Daoy (cell line): ENCODE results near the gene CEACAM1. TPM values are rescaled to one million over a fixed set of nuclear protein-coding genes. Genes with fewer than 3 reads are reported as not detected.
"Not testable (repeated sequence)": the region's sequence is repeated elsewhere in the genome, so short reads cannot be mapped to it uniquely, and the experiment has no call there.

ENCODE experiments used
- DNase-seq: peaks from one replicate; pipeline ENCODE4 v3.0.0-alpha.2; 2015; ENCODE audit warnings: low read depth
- total RNA-seq: library from RNA; depleted of rRNA; stranded (reverse); fragments of >200 nt; shearing (Covaris generic); gene quantifications from 2 replicates; pipeline ENCODE4 v1.2.3, GENCODE V29; 2014

CEACAM1 gene
- total RNA-seq, 1 experiment from 2014 or later: 0.17 TPM

GRCh38 chr19:42549067-42549466, 20.8 kb upstream of the CEACAM1 start:
- not testable (repeated sequence) for DNase-seq

GRCh38 chr19:42548552-42548951, 20.3 kb upstream of the CEACAM1 start:
- DNase-seq: no peak

DNA sequence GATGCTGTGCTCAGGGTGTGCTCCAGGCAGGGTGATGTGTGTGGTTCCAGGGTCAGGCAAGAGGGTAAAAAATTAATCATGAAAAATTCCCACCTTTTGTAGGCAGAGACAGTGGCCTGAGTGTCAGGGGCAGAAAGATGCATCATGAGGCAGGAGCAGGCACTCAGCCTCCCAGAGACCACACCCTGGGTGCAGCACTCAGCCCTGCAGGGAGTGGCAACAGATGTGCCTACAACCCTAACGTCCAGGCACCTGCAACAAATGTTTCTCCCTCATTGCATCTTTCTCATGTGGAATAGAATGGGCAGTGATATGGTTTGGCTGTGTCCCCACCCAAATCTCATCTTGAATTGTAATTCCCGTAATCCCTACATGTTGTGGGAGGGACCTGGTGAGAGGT, 19.6 kb upstream of the CEACAM1 start:
- DNase-seq: no peak

DNA sequence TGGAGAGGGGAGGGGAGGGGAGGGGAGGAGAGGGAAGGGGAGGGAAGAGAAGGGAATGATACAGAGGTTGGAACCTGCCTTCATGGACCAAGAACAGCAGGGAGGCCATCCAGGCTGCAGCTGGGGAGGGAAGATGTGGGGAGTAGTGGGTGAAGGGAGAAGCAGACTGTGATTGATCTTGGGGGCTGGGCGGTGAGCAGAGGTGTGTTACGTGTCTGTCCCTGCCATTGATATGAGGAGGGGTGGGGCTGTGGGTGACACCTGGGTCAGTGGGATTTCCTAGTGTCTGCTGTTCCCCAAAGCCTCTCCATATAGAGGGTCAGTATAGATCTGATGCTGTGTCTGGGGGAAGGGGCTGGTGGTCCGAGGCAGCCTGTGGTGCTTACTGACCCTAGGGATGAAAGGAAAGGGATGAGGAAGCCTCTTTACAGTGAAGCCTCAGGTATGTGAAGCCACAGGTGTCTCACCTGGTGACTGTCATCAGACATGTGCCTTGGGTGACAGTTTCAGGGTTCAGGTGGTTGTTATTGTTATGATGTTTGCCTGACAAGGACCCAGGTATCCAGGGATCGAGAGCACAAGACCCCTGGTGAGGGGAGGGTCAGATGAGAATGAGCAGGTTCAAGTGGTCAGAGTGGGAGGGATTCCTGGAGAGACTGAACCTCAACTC, 18.7 kb upstream of the CEACAM1 start:
- DNase-seq: no peak

GRCh38 chr19:42544146-42544545, 15.9 kb upstream of the CEACAM1 start:
- no peak for DNase-seq

- DNase-seq: no peak
Measured at GRCh38 chr19:42542791-42543190, 14.5 kb upstream of the CEACAM1 start.

DNA sequence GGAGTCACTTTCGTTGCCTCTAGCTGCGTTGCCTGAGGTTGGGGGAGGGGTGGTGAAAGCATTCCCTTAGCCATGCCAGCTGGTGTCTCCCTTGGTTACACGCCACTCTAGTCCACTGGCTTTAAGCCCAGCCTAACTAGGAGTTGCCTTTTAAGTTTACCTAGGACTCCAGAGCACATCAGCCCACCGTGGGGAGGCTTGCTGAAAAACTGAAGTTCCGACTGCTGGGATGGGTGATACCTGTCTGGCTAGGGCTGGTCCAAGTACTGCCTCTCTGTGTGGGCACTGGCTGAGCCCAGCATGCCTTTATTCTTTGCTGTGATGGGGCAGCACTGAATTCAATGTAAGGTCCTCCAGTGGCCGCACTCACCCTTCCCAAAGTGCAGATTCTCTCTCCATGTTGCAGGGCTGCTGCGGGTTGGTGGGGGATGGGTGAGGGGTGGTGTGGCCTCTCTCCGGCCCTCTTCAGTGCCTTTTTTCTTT, 11.8 kb upstream of the CEACAM1 start:
- no peak for DNase-seq

- DNase-seq: no peak
Measured at GRCh38 chr19:42538841-42539709, 10.8 kb upstream of the CEACAM1 start.

DNA sequence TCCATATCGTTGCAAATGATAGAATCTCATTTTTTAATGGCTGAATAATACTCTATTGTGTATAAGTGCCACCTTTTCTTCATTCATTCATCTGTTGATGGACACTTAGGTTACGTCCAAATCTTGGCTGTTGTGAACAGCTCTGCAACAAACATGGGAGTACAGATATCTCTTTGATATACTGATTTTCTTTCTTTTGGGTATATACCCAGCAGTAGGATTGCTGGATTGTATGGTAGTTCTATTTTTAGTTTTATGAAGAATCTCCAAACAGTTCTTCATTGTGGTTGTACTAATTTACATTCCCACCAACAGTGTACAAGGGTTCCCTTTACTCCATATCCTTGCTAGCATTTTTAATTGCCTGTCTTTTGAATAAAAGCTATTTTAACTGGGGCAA, 7.0 kb upstream of the CEACAM1 start:
- DNase-seq: not testable (repeated sequence)

DNA sequence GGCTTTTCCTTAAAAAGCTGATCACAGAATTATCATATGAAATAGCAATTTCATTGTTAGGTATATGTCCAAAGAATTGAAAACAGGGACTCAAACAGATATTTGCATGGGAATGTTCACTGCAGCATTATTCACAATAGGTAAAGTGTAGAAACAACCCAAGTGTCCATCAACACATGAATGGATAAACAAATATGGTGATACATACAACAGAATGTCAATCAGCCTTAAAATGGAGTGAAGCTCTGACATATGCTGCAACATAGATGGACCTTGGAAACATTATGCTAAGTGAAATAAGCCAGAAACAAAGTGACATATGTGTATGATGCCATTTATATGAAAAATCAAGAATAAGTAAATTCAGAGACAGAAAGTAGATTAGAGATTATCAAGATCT, 6.1 kb upstream of the CEACAM1 start:
- no peak for DNase-seq

GRCh38 chr19:42532891-42533290, 4.6 kb upstream of the CEACAM1 start:
- no peak for DNase-seq

GRCh38 chr19:42531313-42531712, 3.0 kb upstream of the CEACAM1 start:
- DNase-seq: no peak

DNA sequence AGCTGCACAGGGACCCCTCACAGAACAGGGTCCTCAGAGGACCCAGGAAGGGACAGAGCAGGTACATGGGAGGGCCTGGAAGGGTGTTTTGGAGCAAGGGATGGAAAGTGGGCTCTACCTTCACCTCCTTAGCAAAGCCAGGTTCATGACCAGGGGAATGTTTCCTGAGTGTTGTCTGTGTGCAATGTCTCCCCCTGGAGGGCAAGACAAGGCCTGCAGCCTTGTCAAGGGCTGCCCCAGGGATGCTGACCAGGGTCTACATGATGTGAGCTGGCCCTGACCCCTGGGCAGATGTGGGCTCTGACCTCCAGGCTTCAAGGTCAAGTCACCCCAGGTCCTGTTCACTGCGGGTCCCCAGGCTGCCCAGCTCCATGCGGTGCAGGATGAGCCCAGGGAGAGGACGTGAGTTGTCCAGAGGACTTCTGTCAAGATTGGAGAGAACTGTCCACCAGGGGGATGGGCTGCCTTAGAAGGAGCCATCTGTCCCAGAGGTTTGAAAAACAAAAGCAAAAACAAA, 1.0 kb upstream of the CEACAM1 start:
- DNase-seq: peak; percentile 70

DNA sequence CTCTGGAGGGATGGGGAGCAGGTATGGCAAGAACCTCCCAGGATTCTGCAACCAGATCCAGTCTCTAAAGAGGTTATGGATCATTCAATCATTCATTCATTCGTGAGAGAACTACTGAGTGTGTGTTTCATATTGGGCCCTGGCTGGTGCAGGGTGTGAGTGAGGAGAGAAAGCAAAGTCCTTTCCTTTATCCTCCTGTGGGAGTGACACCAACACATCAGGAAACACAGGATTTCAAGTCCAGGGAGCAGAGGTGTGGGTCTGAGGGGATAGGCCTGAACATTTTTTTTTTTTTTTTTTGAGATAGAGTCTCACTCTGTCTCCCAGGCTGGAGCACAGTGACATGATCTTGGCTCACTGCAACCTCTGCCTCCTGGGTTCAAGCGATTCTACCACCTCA, 3.3 kb downstream of the CEACAM1 start:
- DNase-seq: no peak

DNA sequence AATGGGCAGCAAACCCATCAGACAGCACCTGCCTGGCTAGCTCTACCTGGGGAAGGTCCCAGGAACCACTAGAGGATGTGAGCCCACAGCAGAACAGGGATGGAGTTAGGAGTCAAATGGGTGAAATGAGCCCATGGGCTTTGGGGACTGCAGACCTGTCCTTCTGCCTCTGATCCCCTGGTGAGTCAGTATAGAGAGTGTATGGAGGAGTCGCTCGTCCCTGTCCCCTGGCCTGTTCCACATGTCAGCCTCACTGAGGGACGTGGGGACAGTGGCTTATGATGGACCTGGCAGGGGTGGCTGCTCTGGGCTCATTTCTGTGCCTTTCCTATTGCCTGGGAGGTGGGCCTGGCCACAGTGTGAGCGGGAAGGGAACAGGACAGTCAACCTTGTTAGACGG, 4.0 kb downstream of the CEACAM1 start:
- DNase-seq: no peak

DNA sequence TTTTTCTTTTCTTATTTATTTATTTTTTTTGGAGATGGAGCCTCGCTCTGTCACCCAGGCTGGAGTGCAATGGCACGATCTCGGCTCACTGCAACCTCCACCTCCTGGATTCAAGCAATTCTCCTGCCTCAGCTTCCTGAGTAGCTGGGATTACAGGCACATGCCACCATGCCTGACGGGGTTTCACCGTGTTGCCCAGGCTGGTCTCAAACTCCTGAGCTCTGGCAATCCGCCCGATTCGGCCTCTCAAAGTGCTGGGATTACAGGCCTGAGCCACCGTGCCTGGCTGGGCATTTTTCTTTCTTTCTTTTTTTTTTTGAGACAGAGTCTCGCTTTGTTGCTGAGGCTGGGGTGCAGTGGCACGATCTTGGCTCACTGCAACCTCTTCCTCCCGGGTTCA, 6.0 kb downstream of the CEACAM1 start:
- not testable (repeated sequence) for DNase-seq

- no peak for DNase-seq
Measured at GRCh38 chr19:42521346-42522030, 6.8 kb downstream of the CEACAM1 start.

GRCh38 chr19:42519108-42519507, 9.2 kb downstream of the CEACAM1 start:
- DNase-seq: no peak

- no peak for DNase-seq
Measured at GRCh38 chr19:42516771-42517170, 11.5 kb downstream of the CEACAM1 start.

DNA sequence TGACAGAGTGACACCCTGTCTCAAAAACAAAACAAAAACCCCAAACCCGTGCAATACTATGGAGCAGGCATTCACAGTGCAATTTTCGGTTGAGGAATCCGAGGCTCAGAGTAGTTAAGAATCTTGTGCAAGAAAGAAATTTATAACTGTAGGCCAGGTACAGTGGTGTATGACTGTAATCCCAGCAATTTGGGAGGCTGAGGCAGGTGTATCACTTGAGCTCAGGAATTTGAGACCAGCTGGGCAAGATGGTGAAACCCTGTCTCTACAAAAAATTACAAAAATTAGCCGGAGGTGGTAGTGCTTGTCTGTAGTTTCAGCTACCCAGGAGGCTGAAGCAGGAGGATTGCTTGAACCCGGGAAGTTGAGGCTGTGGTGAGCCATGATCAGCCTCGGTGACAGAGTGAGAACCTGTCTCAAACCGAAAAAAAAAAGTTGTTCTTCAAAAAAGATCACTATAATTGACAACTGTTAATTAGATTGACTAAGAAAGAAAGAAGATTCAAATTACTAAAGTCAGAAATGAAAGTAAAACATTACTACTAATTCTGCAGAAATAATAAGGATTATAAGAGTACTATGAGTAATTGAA, 12.9 kb downstream of the CEACAM1 start:
- DNase-seq: no peak

DNA sequence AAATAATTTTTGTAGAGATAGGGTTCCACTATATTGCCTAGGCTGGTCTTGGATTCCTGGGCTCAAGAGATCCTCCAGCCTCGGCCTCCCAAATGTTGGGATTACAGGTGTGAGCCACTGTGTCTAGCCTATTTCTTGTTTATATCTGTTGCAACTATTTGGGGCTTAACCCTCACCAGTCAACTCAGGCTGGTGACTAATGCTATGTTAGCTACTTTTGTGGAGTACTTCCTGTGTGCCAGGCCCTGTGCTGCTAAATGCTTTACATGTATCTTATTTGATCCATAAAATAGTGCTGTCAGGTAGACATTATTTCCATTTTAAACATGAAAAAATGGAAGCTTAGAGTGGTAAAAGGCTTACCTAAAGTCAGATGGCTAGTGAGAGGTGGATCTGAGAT, 13.8 kb downstream of the CEACAM1 start:
- DNase-seq: no peak

DNA sequence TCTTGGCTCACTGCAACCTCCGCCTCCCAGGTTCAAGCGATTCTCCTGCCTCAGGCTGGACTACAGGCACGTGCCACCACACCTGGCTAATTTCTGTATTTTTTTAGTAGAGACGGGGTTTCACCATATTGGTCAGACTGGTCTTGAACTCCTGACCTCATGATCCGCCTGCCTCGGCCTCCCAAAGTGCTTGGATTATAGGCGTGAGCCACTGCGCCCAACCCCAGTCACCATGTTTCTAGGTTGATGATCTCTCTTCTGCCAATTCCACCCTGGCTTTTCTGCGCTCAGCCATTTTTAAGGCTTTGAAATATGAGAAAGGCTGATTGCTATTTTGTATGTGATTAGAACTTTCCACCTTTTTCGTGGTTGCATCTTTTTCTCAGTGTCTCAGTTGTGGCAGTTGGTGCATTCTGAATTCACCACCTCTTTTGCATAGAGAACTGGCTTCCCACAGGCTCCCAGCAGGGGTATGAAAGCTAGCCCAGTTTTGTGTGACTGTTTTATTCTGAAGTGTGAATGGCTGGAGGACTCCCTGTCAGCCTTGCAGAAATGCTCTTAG, 15.5 kb downstream of the CEACAM1 start:
- DNase-seq: no peak
